ENCODE data around the gene C11orf58.

C11orf58 gene

DNA sequence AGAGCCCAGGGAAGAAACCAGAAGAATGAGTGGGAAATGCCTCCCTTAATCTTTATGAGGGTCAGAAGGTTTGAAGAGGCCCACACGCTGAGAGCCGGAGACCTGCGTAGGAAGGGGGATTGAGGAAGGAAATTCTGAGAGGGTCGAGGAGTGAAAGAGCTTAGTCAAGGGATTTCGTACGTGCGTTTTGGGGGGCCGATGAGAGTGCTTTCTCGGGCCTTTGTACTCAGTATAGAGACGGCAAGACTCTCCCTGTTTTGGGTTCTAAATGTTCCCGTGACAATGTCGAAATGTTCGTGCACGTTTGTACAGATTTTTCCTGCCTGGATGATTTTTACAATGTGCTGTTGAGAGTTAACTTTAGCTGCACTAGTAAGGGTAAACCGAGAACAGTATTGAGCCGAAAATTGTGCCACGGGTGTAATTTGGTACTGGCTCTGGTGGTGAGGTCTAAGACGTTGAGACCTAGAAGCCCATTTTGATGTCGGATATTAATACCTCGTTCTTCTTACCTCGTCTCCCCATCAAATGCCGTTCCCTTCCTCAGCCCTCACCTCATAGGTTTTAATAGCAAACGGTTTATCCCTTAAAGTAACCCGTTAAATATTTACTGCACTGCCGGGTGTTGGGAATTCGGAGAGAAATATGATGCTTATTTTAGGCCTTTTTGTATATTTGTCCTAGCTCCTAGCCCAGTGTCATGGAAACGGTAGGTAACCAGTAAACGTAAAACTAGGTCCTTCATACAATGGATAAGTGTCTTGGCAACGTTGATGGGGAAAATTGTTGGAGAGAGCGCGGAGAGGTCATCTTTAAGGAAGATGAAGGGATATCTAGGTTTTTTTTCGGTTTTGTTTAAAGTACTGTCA lies 734 bp downstream of the C11orf58 start:
- peak in 2 of 3 donors; percentile 31 to 34 for DNase-seq
- Histone ChIP-seq H3K36me3 (ENCODE audit: control insufficient read depth in 4 of 4, insufficient read depth in 4 of 4, low read length in 3 of 4) (peaks cover 0 to 17% (median 9%) of the 10 kb centered on the region in 4 experiments), H3K27me3 (replicated peaks in 2 of 5; ENCODE audit: control insufficient read depth in 4 of 5, insufficient read depth in 5 of 5, low read length in 4 of 5) (no peaks in the 10 kb centered on the region), H3K9me3 (ENCODE audit: control extremely low read depth in 1 of 5, control insufficient read depth in 4 of 5, insufficient read depth in 2 of 5, low read depth in 1 of 5, low read length in 4 of 5) (no peaks in the 10 kb centered on the region), H3K4me3 (ENCODE audit: control insufficient read depth in 1 of 7, extremely low read depth in 1 of 7, insufficient read depth in 4 of 7, low read depth in 2 of 7, low read length in 6 of 7) (peak overlapping the region; percentile 60 to 99 (median 94)), H3K27ac (ENCODE audit: insufficient read depth in 1 of 2, low read depth in 1 of 2, low read length in 2 of 2, poor library complexity in 1 of 2, severe bottlenecking in 2 of 2) (peak overlapping the region; percentile 100), H3K4me1 (ENCODE audit: control extremely low read depth in 1 of 4, control insufficient read depth in 4 of 4, insufficient read depth in 4 of 4, low read length in 3 of 4) (peaks cover 7 to 16% (median 12%) of the 10 kb centered on the region in 4 experiments)
- CTCF ChIA-PET: interaction anchor here (1.9 kb wide), 1 partner anchor 12 kb away, joined by 8 read pairs; no protein-coding TSS in a partner anchor
- POLR2A ChIA-PET: interaction anchor here (0.8 to 1.9 kb wide), 2 partner anchors 12 to 15 kb away, joined by 3 to 7 read pairs; no protein-coding TSS in a partner anchor
- 5% methylated on average over 25 of the region's 32 CpGs for WGBS (ENCODE audit: insufficient coverage)

DNA sequence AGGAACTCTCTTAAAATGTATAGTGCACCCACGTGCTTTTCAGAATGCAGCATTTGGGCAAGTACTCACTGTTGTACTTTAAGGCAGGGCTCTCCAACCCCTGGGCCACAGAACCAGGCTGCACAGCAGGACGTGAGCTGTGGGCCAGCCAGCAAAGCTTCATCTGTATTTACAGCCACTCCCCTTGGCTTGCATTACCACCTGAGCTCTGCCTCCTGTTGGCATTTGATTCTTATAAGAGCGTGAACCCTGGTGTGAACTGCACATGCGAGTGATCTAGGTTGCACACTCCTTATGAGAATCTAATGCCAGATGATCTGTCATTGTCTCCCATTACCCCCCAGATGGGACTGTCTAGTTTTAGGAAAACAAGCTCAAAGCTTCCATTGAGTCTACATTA lies 3.0 kb downstream of the C11orf58 start:
- H3K27me3 ChIP-seq (replicated peaks in 2 of 5; ENCODE audit: control insufficient read depth in 4 of 5, insufficient read depth in 5 of 5, low read length in 4 of 5): no peaks in the 10 kb centered on the region
- ChIA-PET CTCF (interaction anchor here (1.3 to 1.7 kb wide), 3 partner anchors 12 to 21 kb away, joined by 3 to 4 read pairs (median 3); no protein-coding TSS in a partner anchor), POLR2A (interaction anchor here (0.6 to 0.7 kb wide), 2 partner anchors 8 to 209 kb away, joined by 3 to 10 read pairs; no protein-coding TSS in a partner anchor)
- no peak overlapping the region for H3K27ac ChIP-seq (ENCODE audit: insufficient read depth in 1 of 2, low read depth in 1 of 2, low read length in 2 of 2, poor library complexity in 1 of 2, severe bottlenecking in 2 of 2)
- no peaks in the 10 kb centered on the region for H3K9me3 ChIP-seq (ENCODE audit: control extremely low read depth in 1 of 5, control insufficient read depth in 4 of 5, insufficient read depth in 2 of 5, low read depth in 1 of 5, low read length in 4 of 5)
- 98% methylated on average over 4 of the region's 4 CpGs for WGBS (ENCODE audit: insufficient coverage)
- DNase-seq: no peak
- H3K4me1 ChIP-seq (ENCODE audit: control extremely low read depth in 1 of 4, control insufficient read depth in 4 of 4, insufficient read depth in 4 of 4, low read length in 3 of 4): peaks cover 7 to 16% (median 12%) of the 10 kb centered on the region in 4 experiments
- peaks cover 6 to 38% (median 19%) of the 10 kb centered on the region in 4 experiments for H3K36me3 ChIP-seq (ENCODE audit: control insufficient read depth in 4 of 4, insufficient read depth in 4 of 4, low read length in 3 of 4)
- H3K4me3 ChIP-seq (ENCODE audit: control insufficient read depth in 1 of 7, extremely low read depth in 1 of 7, insufficient read depth in 4 of 7, low read depth in 2 of 7, low read length in 6 of 7): peak overlapping the region in 2 of 7 experiments; percentile 18 to 31

DNA sequence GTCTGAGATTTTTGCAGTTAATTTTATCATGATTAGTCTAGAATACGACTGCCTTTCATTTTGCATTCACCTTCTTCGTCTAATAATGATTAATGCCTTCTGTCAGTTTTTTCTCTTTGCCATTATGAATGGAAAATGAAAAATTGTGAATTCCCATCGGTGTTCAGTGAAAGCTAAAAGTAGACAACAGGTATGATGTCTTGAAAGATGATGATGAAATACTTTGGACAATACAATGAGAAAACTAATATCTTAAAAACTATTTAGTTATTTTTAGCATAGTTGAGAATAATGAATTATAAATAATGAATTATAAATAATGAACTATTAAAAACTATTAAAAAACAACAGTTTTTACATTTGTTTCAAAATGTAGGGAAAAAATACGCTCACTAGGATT lies 5.0 kb downstream of the C11orf58 start:
- POLR2A ChIA-PET: no interaction called here
- no peak overlapping the region for H3K4me3 ChIP-seq (ENCODE audit: control insufficient read depth in 1 of 7, extremely low read depth in 1 of 7, insufficient read depth in 4 of 7, low read depth in 2 of 7, low read length in 6 of 7)
- peaks cover 7 to 12% (median 11%) of the 10 kb centered on the region in 4 experiments for H3K4me1 ChIP-seq (ENCODE audit: control extremely low read depth in 1 of 4, control insufficient read depth in 4 of 4, insufficient read depth in 4 of 4, low read length in 3 of 4)
- no peaks in the 10 kb centered on the region for H3K9me3 ChIP-seq (ENCODE audit: control extremely low read depth in 1 of 5, control insufficient read depth in 4 of 5, insufficient read depth in 2 of 5, low read depth in 1 of 5, low read length in 4 of 5)
- no peak overlapping the region for H3K27ac ChIP-seq (ENCODE audit: insufficient read depth in 1 of 2, low read depth in 1 of 2, low read length in 2 of 2, poor library complexity in 1 of 2, severe bottlenecking in 2 of 2)
- CTCF ChIA-PET: interaction anchor here (0.6 kb wide), 1 partner anchor 9 kb away, joined by 3 read pairs; no protein-coding TSS in a partner anchor
- H3K27me3 ChIP-seq (replicated peaks in 2 of 5; ENCODE audit: control insufficient read depth in 4 of 5, insufficient read depth in 5 of 5, low read length in 4 of 5): no peaks in the 10 kb centered on the region
- no CpG with 5 or more reads among the region's 4 CpGs for WGBS (ENCODE audit: insufficient coverage)
- DNase-seq: no peak
- H3K36me3 ChIP-seq (ENCODE audit: control insufficient read depth in 4 of 4, insufficient read depth in 4 of 4, low read length in 3 of 4): peaks cover 9 to 56% (median 29%) of the 10 kb centered on the region in 4 experiments

DNA sequence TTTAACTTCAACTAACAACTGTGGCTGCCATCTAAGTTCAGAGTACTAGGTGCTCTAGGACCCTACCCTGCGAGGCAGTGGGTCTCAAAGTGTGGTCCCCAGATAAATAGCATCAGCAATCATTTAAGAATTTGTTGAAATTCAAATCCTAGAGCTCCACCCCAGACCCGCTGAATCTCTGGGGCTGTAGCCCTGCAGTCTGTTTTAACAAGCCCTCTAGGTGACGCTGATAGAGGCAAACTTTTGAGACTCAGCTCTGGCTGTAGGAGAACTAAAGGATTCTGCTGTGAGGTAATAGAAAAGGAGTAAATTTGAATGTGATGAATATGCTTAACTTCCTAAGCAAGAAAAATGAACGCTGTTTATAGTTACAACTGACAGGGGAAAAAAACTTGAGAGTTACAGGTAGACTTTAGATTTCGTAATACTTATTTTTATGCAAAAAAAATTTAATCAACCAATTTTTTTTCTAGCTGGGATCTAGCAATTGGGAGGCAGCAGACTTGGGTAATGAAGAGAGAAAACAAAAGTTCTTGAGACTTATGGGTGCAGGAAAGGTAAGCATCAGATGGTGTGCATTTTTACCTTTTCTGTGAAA lies 5.8 kb downstream of the C11orf58 start:
- Histone ChIP-seq H3K36me3 (ENCODE audit: control insufficient read depth in 4 of 4, insufficient read depth in 4 of 4, low read length in 3 of 4) (peaks cover 11 to 58% (median 31%) of the 10 kb centered on the region in 4 experiments), H3K4me3 (ENCODE audit: control insufficient read depth in 1 of 7, extremely low read depth in 1 of 7, insufficient read depth in 4 of 7, low read depth in 2 of 7, low read length in 6 of 7) (no peak overlapping the region), H3K27ac (ENCODE audit: insufficient read depth in 1 of 2, low read depth in 1 of 2, low read length in 2 of 2, poor library complexity in 1 of 2, severe bottlenecking in 2 of 2) (peak overlapping the region in 1 of 2 experiments; percentile 16), H3K9me3 (ENCODE audit: control extremely low read depth in 1 of 5, control insufficient read depth in 4 of 5, insufficient read depth in 2 of 5, low read depth in 1 of 5, low read length in 4 of 5) (no peaks in the 10 kb centered on the region), H3K4me1 (ENCODE audit: control extremely low read depth in 1 of 4, control insufficient read depth in 4 of 4, insufficient read depth in 4 of 4, low read length in 3 of 4) (peaks cover 6 to 12% (median 11%) of the 10 kb centered on the region in 4 experiments), H3K27me3 (replicated peaks in 2 of 5; ENCODE audit: control insufficient read depth in 4 of 5, insufficient read depth in 5 of 5, low read length in 4 of 5) (no peaks in the 10 kb centered on the region)
- POLR2A ChIA-PET: interaction anchor here (1.1 kb wide), 1 partner anchor 10 kb away, joined by 3 read pairs; no protein-coding TSS in a partner anchor
- no peak for DNase-seq
- CTCF ChIA-PET: interaction anchor here (0.6 kb wide), 1 partner anchor 8 kb away, joined by 3 read pairs; no protein-coding TSS in a partner anchor
- WGBS (ENCODE audit: insufficient coverage): 100% methylated on average over 3 of the region's 5 CpGs

DNA sequence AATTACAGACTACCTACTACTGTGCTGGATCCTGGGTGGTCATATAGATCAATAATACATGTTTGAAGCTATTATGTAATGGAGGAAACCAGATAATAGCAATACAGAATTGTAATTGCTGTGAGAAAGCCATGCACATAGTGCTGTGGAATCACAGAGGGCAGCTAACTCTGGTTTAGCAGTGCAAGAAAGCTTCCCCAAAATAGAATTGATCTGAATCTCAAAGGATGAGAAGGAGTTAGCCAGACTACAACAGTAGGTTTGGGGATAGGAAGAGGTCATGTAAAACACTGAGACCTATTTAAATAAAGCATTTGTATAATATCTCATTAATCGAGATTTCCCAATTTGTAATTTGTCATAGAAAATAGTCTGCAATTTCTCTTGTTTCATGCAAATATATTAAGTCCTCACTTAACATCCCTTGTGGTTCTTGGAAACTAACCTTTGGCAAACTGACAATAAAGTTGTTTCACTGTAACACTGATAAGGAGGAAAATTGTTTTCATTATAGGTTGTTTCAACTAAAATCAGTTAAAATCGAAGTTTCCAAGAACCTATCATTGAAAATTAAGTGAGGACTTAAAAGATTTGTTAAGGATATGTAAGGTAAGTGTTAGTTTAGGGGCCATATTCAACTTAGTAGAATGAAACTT lies 7.6 kb downstream of the C11orf58 start:
- CTCF ChIA-PET: interaction anchor here (0.9 kb wide), 1 partner anchor 464 kb away, joined by 4 read pairs; no protein-coding TSS in a partner anchor
- H3K4me3 ChIP-seq (ENCODE audit: control insufficient read depth in 1 of 7, extremely low read depth in 1 of 7, insufficient read depth in 4 of 7, low read depth in 2 of 7, low read length in 6 of 7): no peak overlapping the region
- H3K36me3 ChIP-seq (ENCODE audit: control insufficient read depth in 4 of 4, insufficient read depth in 4 of 4, low read length in 3 of 4): peaks cover 20 to 76% (median 44%) of the 10 kb centered on the region in 4 experiments
- no peaks in the 10 kb centered on the region for H3K27me3 ChIP-seq (replicated peaks in 2 of 5; ENCODE audit: control insufficient read depth in 4 of 5, insufficient read depth in 5 of 5, low read length in 4 of 5)
- no CpG with 5 or more reads among the region's 2 CpGs for WGBS (ENCODE audit: insufficient coverage)
- POLR2A ChIA-PET: interaction anchor here (0.6 kb wide), 1 partner anchor 19 kb away, joined by 3 read pairs; no protein-coding TSS in a partner anchor
- no peaks in the 10 kb centered on the region for H3K9me3 ChIP-seq (ENCODE audit: control extremely low read depth in 1 of 5, control insufficient read depth in 4 of 5, insufficient read depth in 2 of 5, low read depth in 1 of 5, low read length in 4 of 5)
- peaks cover 0 to 2% (median 0%) of the 10 kb centered on the region in 4 experiments for H3K4me1 ChIP-seq (ENCODE audit: control extremely low read depth in 1 of 4, control insufficient read depth in 4 of 4, insufficient read depth in 4 of 4, low read length in 3 of 4)
- no peak for DNase-seq
- H3K27ac ChIP-seq (ENCODE audit: insufficient read depth in 1 of 2, low read depth in 1 of 2, low read length in 2 of 2, poor library complexity in 1 of 2, severe bottlenecking in 2 of 2): no peak overlapping the region

DNA sequence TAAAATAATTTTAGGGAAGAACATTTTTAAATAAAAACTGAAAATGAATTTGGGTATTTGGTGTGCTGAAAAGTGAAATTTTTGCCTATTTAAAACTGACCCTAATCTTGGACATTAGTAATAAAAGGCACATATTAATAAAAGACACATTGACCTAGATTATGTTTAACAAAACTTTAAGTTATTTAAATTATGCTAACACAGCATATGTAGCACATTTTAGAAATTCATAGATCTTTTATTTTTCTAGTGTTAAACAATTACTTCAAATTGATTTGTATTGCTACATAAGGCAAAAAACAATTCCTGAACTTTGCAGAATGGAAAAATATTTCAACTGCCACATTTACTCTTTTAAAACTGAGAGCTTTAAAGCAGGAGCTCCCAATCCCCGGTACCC lies 10.6 kb downstream of the C11orf58 start:
- CTCF ChIA-PET: interaction anchor here (0.9 to 1.8 kb wide), 3 partner anchors 11 to 71 kb away, joined by 3 to 7 read pairs (median 3); no protein-coding TSS in a partner anchor
- no peak for DNase-seq
- Histone ChIP-seq H3K4me3 (ENCODE audit: control insufficient read depth in 1 of 7, extremely low read depth in 1 of 7, insufficient read depth in 4 of 7, low read depth in 2 of 7, low read length in 6 of 7) (no peak overlapping the region), H3K4me1 (ENCODE audit: control extremely low read depth in 1 of 4, control insufficient read depth in 4 of 4, insufficient read depth in 4 of 4, low read length in 3 of 4) (no peaks in the 10 kb centered on the region), H3K27me3 (replicated peaks in 2 of 5; ENCODE audit: control insufficient read depth in 4 of 5, insufficient read depth in 5 of 5, low read length in 4 of 5) (no peaks in the 10 kb centered on the region), H3K36me3 (ENCODE audit: control insufficient read depth in 4 of 4, insufficient read depth in 4 of 4, low read length in 3 of 4) (peaks cover 25 to 88% (median 56%) of the 10 kb centered on the region in 4 experiments), H3K9me3 (ENCODE audit: control extremely low read depth in 1 of 5, control insufficient read depth in 4 of 5, insufficient read depth in 2 of 5, low read depth in 1 of 5, low read length in 4 of 5) (no peaks in the 10 kb centered on the region), H3K27ac (ENCODE audit: insufficient read depth in 1 of 2, low read depth in 1 of 2, low read length in 2 of 2, poor library complexity in 1 of 2, severe bottlenecking in 2 of 2) (no peak overlapping the region)
- POLR2A ChIA-PET: no interaction called here
- 100% methylated on average over 1 of the region's 1 CpG for WGBS (ENCODE audit: insufficient coverage)
